Epithelial cell of prostate (primary cell): Measurements from ENCODE around the gene YPEL2.
A peak's percentile ranks its signal among the peaks of the same experiment; 100 is the strongest.

Source experiments
- DNase-seq: peaks from one replicate; pipeline ENCODE4 v3.0.0-alpha.2; 2011; ENCODE audit warnings: low read depth, low spot score
- H3K27ac ChIP-seq: fragments of 450-650 bp; 2 replicates; pipeline ENCODE4 v1.5.1; 2017; ENCODE audit warnings: mild to moderate bottlenecking

The YPEL2 gene

DNA sequence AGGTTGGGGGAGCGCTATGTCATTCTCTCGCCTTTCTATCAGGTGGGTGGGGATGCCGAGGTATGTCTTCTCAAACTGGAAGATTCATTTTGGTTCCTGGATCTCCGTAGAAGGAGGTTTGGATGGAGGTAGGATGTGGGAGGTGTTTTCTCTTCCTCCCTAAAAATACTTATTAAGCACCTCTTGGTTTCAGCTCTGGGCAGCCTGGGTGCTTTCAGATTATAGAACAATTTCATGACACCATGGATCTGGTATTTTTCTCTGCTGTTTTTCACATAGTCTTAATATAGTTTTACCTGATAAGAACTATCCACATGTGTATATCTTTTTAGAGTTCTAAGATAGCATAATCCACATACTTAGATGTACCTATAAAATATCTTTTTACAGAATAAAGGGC lies 92.9 kb downstream of the YPEL2 start:
- DNase-seq, result no peak
- H3K27ac ChIP-seq, result no peak overlapping the region

DNA sequence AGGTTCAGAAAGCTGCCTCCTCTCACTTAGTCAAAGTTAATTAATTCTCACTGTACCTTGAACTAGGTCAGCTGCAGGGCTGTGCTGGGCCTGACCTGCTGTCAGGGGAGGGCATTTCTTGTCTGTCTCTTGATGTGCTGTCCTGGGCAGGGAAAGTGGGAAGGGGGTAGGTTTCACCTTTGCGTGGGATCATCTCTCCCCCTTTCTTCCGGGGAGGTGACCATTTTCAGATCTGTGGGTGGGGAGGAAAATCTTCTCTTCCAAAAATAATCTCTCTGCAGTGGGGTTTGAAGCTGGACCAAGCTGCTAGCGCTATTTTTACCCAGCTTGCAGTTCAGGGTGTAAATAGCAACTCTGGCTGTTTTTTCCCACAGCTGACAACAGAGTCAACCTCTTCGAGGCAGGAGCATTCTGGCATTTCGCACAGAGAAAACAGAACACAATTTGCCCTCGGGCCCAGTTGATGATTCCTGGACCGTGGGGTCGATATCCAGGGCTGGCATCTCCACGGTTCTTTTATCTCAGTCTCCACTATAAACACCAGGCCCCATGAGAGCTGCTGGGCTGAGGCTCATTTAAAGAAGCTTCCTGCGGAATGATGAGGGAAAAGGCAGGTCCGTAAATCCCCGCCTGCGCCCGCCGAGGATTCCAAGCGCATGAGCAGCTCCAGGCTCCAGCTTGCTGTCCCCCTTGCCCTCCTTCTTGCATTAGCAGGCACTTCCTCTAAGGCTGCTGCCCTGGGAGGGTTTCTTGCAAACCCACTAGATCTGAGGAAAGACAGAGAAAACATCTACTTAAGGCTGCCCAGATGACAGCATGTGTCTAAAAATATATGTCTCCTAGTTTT lies 93.9 kb downstream of the YPEL2 start:
- no peak for DNase-seq
- no peak overlapping the region for H3K27ac ChIP-seq

DNA sequence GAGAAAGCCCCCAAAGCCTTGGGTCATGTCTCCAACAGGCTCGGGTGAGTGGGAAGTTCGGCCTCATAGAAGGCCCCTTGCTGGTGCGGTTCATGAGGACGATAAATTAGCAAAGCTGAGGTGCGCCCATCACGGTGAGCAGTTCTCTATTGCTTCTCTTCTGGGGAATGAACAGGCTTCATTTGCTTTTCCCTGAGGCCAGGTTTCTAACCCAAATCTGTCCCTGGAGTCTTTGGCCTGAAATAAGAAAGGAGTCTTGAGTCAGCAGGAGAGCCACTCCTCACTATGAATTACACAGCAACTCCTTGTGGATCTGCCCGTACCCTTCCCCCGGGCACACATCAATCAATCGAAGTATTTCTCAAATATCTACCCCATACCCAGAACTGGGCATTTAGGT lies 94.6 kb downstream of the YPEL2 start:
- no peak overlapping the region for H3K27ac ChIP-seq
- no peak for DNase-seq

DNA sequence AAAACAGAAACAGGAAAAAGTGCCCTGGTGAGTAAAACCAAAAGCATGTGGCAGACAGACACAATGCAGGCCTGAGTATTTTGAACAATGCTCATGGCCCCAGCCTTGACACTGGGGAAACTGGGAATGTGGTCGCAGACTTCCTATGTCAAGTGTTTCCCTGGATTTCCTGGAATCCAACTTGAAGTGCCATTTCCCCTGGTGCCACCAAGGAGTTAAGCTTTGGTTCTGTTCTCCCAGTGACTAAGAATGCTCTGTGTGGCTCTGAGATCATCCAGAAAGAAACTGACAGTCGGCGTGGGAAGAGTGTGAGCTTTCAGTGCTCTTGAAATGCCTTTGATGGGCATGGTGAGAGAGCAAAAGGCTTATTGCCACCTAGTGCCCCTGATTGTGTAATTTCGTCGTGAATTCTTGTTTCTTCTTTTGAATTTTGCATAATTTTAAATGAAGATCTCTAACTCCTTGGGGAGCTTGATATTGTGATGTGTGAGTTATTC lies 96.0 kb downstream of the YPEL2 start:
- no peak overlapping the region for H3K27ac ChIP-seq
- DNase-seq, result no peak

DNA sequence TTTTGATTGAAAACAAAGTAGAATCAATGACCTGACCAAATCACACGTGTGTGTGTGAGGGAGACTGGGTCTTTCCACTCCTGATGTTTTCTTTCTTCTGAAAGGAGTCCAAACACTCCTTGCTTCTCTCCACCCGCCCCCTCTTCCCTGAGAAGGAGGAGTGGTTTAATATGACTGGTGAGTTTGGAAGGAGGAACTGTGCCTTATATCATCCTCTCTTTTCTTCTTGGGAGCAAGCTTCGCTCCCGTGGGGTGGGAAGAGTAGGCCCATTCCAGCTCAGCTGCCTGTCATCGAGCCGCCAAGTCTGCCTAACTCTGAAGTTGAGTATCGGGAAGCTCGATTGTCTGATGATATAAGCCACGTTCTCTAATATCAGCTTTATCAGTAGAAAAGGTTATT lies 96.5 kb downstream of the YPEL2 start:
- no peak overlapping the region for H3K27ac ChIP-seq
- no peak for DNase-seq

DNA sequence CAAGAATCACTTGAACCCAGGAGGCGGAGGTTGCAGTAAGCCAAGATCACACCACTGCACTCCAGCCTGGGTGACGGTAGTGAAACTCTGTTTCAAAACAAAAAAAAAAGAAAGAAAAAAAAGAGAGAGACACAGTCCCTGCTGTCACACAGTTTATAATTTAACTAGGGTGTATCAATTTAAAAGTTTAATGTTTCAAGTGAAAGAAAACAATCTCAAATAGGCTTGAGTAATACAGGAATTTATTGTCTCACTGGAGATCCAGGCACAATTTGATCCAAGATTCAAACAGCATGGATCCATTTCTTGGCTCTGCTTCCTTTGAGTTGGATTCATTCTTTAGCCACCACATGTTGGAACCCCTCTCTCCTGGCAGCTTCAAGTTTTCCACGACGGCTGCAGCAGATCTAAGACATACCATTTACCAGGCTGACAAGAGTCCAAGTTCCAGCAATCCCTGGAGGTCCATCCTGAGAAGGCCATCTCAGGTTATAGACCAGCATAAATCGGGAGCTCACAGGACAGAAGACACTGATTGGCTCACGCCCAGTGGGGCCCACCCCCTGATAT lies 97.5 kb downstream of the YPEL2 start:
- H3K27ac ChIP-seq, result no peak overlapping the region
- no peak for DNase-seq

DNA sequence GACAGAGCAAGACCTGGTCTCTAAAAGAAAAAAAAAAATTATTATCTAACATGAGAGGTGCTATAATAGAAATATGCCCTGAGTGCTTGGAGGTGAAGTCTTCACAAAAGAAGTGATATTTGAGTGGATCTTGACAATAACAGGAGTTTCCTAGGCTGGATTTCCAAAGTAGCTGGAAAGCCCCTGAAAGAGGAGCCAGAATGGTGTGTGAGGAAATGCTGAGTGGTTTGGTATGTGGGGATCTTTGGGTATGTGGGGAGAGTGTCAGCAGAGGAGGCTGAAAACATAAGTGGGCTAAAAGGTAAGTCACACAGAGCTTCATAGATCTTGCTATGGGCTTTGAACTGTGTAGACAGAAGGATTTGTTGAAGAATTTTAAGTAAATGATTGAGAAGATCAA lies 100.1 kb downstream of the YPEL2 start:
- DNase-seq, result no peak
- H3K27ac ChIP-seq, result no peak overlapping the region

DNA sequence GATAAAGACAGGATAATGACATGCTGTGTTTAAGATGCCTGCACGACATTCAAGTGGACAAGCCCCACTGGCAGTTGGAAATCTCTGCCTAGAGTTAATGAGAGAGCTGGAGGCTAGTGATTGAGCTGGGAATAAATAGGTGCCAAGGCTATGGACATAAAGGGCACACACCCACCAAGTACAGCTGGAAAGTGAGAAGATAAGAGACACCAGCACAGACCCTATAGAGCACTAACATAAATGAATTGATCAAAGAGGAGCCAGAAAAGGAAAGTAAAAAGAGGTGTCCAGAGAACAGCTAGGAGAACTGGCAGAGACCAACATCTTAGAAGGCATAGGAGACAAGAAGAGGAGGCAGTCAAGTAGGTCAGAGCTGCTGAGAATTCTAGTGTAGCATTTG lies 101.2 kb downstream of the YPEL2 start:
- H3K27ac ChIP-seq, result no peak overlapping the region
- no peak for DNase-seq

DNA sequence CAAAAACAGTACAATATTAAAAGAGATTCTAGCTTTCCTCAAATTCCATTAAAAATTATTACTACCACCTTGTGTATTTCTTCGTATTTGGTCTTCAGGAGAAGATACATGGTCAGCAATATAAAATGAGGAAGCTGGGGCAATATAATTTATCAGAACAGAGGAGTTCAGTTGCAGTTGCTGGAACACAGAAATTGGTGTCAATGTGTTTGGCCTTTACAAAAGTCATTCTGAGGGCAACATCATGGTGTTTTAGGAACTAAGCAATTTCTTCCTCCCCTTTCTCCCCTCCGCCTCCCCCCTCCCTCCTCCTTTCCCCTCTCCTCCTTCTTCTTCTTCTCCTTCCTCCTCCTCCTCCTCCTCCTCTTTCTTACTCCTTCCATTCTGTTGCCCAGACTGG lies 102.1 kb downstream of the YPEL2 start:
- no peak overlapping the region for H3K27ac ChIP-seq
- DNase-seq, result no peak

DNA sequence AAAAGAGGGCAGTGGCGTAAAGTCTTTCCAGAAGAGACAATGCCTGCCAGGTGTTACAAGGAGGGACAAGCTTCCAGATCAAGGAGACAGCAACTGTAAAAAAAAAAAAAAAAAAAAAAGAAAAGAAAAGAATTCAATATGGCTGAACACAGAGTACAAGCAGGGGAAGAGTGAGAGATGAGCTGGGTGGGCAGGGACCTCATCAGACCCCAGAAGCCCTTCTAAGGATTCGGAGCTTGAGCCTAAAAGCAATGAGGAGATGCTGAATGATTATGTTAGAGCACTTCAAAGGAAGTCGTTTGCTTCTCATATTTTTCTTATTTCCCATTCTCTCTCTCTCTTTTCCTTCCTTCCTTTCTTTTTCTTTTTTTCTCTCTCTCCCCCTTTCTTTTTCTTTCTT lies 103.0 kb downstream of the YPEL2 start:
- no peak overlapping the region for H3K27ac ChIP-seq

DNA sequence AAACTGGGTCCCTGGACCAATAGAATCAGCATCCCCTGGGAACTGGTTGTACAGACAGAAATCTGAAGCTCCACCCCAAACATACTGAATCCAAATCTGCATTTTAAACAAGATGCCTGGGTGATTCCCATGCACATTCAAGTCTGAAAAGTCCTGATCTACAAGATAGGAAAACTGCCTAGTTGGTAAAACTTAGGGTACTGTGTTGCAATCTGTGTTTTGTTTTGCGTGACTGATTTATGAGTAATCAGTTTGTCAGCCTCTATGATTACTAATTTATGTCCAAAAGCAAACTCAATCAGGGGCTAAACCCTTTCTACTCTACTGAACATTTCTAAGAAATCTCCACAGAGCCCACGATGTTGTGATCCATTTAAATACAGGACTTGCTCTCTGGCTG lies 103.8 kb downstream of the YPEL2 start:
- H3K27ac ChIP-seq, result no peak overlapping the region
- DNase-seq, result peak; percentile 54

More for the DNA sequence above, 103.0 kb downstream of the YPEL2 start:
- no peak for DNase-seq

DNA sequence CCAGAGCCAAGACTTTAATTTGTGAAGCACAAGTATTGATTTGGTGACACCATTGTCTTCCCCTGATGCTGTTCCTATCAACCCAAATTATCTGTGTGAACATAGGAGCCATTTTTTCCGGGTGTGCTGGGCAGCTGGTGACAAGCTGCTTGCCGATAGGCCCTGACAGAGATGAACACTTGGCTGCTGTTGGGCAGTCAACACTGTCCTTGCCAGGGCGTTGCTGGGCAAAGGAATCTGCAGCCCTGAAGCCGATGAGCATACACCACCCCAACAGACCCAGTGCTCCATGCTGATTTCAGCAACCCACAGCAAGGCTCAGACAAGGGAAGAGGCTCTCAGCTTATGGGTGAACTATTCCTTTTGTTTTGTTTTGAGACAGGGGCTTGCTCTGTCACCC lies 105.4 kb downstream of the YPEL2 start:
- H3K27ac ChIP-seq, result no peak overlapping the region
- no peak for DNase-seq

DNA sequence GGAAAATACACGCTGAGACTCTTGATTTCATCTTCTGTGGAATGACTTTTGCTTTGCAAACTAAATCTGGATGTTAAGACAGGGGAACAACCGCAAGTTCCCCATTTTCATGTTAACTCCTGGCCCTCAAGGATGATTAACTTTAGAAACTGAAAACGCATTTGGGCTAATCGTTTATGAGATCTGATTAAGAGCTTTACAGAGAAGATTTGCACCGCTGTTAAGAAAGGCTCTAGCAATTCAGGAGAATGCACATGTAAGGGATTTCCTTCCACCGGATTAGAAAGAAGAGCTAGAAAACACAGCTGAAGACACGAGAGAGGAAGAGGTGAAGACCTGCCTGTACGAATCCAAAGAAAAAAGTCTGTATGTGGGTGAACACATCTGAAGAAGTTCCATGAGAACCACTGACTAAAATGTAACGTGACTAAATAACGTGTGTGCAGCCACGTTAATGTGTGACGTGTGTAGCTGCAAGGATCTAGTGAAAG lies 106.4 kb downstream of the YPEL2 start:
- no peak for DNase-seq
- H3K27ac ChIP-seq, result no peak overlapping the region

DNA sequence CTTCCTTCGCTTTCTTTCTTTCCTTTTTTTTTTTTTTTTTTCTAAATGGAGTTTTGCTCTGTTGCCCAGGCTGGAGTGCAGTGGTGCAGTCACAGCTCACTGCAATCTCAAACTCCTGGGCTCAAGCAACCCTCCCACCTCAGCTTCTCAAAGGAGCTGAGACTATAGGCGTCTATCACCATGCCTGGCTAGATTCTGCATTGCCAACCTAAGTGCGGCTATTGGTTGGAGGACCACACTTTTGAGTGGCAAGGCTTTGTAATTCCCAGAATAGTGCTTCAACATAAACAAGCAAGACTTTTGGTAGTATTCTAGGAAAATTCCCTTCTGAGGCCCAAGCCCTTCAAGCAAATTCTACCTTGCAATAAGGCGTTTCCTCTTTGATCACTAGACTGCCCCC lies 107.8 kb downstream of the YPEL2 start:
- no peak overlapping the region for H3K27ac ChIP-seq
- no peak for DNase-seq

DNA sequence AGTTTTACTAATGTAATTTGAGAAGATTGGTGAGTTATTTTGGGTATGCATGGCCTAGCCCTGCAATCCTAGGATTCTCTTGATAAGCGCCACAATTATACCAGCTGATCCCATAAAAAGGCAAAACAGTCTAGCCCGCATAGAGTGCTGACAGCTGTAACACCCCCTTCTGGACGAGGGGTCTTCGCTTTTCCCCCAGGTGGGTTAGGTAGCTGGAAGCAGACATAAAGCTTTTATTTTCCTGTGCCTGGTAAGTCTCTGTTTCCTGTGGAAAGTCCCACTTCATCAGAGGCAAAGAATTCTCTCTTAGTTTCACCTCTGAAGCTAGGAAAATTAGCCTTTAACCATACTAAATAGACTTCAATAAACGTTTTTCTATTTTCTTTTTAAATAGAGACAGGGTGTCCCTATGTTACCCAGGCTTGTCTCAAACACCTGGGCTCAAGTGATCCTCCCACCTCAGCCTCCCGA lies 108.3 kb downstream of the YPEL2 start:
- DNase-seq, result no peak
- no peak overlapping the region for H3K27ac ChIP-seq

DNA sequence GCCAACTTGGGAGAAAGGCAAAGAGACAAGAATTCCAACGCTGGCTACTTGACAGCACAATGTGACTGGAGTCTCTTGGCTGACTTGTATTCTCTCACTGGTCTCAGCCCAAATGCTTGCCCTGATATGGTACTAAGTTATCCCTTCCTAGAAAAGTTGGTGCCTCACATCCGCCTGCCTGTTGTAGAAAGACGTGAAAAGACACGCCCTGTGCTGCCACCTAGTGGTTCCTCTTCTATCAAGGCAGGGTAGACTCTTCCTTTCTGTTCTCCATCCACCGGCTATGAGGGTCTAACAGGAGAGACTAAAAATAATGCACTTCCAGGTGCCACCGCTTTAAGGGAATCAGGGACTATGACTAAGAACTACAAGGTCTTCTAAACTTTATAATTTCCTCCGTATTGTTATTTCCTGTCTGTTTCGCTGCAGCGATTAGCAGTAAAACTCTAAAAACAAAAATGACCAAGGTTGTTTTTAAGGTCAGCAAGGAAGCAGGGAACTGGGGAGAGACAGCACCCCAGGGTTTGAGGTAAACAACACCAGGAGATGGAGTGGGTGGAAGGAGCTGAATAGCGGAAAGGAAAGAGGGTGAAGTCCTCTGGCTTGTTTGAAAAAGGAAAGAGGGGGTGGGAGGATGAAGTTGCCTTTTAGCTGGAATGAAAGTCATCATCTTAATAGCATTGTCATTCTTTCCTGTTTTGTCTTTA lies 109.5 kb downstream of the YPEL2 start:
- H3K27ac ChIP-seq, result no peak overlapping the region
- peak; percentile 26 for DNase-seq

DNA sequence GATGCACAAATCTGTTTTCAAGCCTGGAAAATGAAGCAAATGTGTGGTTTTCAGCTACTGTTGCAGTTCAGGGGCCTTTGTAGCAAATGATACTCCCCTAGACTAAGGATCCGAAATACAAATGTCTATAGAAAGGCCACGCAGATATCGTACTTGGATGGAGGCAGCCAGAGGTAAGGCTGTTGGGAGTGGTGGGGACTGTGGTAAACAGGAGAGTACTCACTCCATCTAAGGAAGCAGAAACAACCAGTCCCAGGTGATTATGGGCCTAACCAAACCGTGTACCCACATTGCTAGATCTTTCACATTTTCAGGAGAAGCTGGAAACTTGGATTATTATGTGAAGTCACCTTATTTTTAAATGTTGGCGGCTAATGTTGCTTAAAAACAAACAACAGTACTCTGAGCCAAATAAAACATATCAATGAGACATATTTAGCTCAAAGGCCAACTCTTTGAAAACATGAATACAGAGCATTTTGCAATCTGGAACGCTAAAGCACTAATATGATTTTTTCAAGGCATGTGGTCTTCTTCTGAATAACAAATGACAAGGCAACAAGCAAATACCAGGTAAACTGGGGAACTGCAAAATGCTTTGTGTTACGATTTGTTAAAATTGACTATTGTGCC lies 110.1 kb downstream of the YPEL2 start:
- DNase-seq, result no peak
- H3K27ac ChIP-seq, result no peak overlapping the region

DNA sequence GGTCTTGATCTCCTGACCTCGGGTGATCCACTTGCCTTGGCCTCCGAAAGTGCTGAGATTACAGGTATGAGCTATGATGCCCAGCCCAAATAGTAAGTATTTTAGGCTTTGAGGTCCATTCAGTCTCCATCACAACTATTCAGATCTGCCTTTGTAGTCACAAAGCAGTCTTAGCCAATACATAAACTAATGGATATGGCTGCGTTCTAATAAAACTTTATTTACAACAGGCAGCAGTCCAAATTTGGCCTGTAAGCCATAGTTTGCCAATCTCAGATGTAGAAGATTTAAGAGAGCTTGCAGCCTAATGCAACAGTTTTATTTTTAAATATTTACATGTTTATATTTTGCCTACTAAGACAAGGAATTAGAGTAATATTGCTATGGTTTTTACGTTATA lies 111.7 kb downstream of the YPEL2 start:
- DNase-seq, result no peak
- no peak overlapping the region for H3K27ac ChIP-seq
